GM18519 (cell line): Measurements from ENCODE around the gene ADCY7.

Experiments
- ATAC-seq: cut with Tn5 transposase; IDR thresholded peaks from one replicate; pipeline ENCODE4 v1.9.1; 2021; ENCODE audit warnings: mild to moderate bottlenecking, moderate library complexity; ENCODE audit not compliant: unreplicated experiment, low FRiP score

ADCY7 gene

DNA sequence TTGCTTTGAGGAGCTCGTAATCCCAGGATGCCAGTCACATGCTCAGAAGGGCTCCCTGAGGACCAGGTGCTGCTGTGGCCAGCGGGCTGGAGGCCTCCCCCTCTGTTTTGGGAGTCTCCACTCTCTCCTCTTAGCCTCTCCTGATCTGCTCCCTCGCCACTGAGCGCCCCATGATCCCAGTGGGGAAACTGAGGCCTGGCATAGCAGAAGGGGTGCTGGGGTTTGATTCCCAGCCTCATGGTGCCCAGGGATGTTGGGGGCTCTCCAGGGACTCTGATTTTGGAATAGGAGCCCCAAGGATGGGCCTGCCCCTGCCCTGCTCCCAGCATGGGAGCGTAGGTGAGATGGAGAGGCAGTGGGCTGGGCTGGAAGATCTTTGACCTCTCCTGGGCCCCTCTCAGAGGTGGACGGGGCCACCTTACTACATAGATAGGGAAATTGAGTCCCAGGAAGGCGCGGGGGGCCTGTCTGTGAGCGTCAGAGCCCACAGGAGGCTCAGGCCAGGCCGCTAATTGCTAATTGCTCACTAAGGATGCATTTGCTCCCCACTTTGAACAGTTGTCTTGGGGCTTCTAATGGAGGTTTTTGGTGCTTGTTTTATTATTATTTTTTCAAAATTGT lies 525 bp upstream of the ADCY7 start:
- ATAC-seq = no peak

DNA sequence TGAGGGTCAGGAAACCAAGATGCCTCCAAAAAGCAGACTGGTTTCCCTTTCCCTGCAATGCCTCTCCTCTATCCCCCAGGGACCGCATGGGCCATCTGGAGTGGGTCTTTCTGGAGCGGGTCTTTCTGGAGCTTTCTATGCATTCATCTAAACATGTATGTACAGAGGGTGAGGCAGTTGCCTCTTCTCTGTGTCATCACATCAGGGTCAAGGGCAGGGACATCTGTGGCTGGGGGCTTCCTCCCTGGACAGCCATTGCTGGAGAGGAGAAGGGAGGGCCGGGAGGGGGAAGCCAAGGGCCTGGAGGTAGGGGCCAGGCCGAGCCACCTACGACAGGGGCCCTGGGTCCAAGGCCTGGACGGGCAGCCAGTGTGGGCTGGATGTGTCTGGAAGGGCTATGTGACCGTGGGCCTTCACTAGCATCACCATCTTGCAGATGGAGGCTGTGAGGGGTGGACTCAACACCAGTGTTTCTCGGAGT lies 840 bp downstream of the ADCY7 start:
- no peak for ATAC-seq

DNA sequence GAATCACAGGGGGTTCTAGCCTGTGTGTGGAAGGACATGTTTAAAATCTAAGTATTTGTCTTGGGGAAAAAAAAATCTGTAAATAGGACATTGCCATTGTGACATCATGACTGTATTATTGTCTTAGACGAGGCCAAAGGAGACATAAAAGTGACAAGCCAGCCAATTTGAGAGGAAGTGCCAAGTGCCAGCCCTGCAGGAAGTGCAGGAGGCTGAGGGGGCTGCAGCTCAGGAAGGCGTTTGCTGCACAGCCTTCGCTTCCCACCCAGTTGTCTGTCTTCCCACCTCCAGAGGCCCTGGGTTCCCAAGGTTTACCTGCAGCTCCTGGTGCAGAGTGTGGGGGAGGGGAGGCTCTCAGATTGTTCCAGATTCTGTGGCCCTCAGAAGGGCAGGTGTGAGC lies 1.3 kb downstream of the ADCY7 start:
- ATAC-seq = no peak

DNA sequence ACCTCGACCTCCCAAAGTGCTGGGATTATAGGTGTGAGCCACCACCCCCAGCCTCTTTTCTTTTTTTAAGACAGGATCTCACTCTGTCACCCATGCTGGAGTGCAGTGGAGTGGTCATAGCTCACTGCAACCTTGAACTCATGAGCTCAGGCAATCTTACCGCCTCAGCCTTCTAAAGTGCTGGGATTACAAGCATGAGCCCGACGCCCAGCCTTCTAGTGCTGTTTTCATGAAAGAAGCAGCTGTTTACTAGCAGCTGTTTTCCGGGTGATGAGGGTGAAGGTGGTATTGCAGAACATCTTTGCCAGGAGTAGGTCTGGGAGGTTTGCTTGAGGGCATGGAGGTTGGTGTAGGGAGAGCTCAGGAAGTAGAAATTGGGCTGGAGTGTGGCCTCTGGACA lies 2.0 kb downstream of the ADCY7 start:
- no peak for ATAC-seq

DNA sequence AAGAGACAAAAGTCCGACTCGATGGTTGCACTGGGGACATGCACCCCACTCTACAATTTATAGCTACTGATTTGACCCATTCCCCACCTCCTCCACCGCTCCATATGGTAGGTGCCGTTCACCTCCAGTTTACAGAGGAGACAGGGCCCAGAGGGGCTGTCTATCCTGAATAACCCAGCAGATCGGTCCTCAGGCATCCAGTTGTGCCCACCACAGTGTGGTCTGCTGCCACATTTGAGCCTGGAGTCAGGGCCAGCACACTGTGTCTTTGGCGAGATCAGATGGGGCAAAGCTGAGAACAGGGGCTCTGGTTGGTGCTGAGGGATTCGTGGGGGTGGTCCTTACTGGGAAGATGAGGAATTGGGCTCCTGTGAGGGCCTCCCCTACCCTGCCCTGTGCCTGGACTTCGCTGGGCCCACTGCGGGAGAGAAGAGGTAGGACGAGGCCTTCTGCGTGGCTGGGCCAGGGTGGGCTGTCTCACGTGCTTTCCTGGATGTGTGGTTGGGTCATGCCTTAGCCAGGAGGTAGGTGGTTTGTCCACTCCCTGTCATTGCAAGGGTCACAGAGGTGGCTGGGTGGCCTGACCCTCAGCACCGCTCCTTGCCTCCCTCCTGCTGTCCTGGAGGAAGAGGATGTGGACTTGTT lies 2.8 kb downstream of the ADCY7 start:
- no peak for ATAC-seq

DNA sequence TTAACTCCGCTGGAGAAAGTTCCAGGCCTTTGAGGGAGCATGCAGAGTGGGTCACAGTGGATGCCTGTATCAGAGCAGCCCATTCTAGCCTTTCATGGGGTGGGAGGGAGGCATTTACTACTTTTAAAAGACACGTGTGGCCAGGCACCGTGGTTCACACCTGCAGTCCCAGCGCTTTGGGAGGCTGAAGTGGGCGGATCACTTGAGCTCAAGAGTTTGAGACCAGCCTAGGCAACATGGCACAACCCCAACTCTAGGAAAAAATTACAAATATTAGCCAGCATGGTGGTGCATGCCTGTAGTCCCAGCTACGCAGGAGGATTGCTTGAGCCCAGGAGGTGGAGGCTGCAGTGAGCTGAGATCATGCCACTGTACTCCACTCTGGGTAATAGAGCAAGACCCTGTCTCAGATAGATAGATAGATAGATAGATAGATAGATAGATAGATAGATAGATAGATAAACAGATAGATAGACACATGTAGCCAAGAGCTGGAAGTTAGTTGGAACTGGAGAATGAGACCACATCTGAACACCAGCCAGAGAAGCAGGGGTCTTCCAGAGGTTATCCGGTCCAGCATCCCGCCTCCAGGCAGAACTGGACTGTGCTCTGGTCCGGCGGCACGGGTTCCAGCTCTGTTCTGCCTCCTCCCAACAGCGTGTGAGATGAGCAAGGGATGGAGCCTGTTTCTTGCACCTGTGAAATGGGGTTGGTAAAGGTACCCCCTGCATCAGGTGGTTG lies 3.6 kb downstream of the ADCY7 start:
- ATAC-seq = no peak

DNA sequence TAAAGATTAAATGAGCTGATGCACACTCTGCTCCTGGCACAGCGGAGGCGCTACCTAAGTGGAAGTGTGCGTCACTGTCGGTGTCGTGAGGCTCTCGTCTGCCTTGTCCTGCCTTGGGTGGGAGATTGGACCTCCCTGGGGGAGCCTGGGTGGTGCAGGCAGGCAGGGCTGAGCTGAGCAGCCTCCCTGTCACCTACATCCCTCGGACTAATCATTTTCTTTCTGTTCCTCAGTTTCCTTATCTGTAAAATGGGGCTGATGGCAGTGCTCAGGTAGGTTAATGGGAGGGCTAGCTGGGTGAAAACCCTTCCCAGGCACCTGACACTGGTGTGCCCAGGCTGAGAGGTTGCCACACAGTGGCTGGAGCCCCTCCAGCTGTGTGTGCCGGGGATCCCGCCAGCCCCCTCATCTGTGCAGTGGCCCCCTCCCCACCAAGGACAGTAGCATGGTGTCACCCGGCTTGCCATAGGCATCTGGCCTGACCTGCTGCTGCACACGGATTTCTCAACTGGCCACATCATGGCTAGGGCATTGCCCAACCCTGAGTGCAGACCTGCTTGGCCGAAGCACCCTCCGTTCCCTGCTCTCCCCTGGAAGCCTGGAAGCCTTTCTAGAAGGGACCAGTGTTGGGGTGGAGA lies 4.3 kb downstream of the ADCY7 start:
- ATAC-seq = no peak

DNA sequence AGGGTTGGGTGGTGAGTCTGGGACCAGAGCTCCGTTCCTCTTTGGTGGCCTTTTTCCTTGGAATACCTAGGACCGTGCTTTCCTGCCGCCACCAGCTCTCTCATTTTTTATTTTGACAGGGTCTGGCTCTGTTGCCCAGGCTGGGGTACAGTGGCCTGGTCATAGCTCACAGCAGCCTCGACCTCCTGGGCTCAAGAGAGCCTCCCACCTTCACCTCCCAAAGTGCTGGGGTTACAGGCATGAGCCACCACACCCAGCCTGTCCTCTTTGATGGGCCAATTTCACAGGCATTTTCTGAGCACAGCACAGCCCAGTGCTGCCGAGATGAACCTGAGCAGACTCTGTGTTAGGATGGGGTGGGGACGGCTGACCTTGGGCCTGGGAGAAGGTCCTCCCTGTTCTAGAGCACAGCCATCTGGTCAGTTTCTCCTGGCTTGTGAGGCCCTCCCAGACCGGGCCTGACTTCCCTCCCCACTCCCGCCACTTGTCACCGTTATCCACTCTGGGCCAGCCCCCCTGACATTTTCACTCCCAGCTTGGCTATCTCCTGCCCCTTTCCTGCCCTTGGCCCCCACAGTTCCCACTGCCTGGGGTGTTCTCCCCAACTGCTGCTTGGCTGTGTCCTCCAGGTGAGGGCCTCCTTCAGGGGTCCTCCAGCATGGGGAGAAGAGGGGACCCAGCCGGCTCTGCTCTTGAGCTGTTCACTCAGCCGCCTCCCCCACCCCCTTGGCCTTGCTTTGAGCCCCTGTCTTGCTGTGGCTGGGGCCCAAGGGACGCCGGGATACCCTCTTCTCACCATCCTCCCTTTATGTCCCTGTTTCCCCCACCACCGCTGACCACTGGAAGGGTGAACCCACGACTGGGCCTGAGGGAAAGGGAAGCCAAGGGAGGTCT lies 5.0 kb downstream of the ADCY7 start:
- ATAC-seq = no peak

DNA sequence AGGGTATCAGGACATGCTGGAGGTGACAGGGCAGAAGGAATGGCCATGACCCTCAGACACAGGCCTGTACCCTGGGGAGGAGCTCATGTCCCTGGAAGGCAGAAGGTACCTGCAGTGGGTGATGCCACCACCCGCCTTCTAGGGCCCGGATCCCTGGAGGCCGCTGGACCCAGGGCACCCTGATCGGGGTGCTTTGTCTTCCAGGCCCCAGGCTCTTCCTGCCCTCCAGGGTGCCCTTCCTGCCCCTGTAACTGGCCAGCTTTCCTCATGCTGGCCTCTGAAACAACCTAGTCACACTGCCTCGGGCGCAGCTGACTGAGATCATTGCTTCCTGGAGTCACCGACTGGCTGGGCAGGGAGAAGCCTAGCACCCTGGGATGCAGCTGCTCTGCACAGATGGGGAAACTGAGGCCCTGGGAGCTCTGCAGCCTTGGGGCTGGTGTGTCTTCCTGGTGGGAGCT lies 5.8 kb downstream of the ADCY7 start:
- ATAC-seq = no peak

DNA sequence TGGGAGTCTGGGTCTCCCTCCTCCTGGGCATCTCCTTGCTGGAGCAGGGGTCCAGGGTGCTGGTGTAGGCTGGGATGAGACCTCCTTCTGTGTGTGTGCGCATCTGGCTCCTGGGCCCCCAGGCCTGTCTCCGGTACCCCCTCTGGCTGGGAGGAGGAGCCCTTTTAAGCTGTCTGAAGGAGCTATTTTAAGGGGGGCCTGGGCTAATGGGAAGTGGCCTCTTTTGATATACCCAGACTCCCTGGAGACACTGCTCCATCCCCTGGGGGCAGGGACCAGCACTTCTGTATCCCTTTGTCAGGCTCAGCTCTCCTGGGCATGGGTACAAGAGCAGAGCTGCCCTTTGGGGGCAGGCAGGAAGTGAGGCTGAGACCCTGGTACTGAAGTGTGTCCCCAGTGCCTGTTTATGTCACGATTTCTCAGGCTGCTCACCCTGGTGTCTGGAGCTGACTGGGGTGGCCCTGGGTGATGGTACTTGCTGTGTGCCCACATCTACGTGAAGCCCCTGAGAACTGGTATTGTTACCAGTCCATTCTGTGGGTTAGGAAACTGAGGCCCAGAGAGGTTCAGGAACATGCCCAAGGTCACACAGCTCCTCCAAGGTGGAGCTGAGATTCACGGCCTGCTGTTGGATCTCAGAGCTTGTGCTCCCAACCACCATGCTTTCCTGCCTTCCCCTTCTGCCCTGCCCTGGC lies 6.5 kb downstream of the ADCY7 start:
- ATAC-seq = no peak

DNA sequence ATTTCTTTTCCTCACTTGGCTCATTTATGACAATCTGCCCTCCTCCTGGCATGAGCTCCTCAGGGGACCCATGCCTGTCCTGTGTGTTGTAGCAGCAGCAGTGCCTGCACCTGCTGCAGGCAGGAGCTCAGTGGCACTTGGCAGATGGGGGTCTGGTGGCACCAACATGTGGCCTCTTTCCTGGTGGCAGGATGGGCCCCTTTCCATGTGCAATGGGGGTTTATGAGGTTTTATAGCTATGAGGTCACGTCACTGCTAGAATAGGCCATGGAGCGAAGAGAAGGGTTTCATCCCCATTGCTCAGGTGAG lies 7.0 kb downstream of the ADCY7 start:
- ATAC-seq = no peak

DNA sequence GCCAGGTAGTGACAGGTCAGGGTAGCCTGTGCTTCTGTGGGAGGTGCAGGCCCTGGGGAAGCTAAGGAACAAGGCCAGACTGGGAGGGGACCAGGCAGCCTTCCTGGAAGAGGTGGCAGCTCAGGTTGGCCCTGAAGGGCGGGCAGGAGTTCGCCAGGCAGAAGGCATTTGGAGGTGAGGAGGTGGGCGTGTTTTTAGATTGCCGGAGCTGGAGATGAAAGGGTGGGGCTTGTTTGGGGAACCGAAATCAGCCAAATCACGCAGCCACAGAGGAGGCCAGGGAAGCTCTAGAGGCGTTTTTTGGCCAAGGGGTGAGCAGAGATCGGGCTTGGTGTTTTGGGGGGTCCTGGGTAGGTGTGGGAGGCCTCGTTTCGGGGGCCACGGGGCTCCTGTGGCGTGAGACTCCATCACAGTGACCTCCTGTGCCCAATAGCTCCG lies 7.6 kb downstream of the ADCY7 start:
- no peak for ATAC-seq

DNA sequence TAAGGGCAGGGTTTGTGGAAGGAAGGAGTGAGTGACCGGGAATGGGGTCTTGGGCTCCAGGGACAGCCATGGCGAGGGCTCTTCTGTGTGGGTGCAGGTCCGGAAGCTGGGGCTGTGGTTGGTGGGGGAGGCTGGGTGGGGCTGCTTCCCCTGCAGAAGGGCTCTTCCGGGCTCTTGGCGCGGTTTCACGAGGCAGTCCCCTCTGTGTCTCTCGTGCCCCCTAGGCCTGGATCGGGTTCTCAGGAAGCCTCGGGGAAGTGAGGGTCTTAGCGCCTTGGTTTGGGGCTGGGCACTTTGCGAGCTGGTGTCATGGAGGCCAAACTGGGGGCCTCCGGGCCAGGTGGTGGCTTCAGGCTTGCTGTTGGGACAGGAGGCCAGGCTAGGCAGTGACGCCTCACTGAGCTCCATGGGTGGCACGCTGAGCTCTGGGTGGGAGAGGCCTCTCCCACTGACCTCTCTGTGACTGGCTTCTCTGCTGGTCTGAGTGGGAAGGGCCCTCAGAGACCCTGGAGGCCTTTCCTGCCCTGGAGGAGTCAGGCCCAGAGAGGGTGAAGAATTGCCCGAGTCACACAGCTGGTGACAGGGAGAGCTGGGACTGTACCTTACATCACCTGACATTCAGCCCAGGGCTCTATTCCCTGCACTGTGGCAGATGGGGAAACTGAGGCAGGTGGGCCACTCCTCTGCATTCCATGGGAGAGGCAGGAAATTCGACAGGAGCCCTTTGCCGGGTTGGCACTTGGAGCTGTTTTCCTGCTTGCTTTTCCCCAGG lies 8.2 kb downstream of the ADCY7 start:
- ATAC-seq = no peak

DNA sequence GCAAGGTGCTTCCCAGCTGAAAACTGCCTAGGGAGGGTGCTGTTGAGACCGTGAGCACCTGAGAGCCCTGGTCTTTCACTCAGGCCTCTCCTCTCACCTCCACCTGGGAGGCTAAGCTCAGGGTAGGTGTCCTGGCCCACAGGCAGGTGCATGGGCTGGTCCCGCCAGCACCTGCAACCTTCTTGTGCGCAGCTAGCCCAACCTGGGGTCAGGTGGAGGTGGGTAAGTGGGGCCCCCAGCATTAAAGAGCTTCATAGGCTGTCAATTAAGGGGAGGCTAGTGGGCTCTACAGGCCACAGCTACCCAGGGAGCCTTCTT lies 8.7 kb downstream of the ADCY7 start:
- no peak for ATAC-seq

DNA sequence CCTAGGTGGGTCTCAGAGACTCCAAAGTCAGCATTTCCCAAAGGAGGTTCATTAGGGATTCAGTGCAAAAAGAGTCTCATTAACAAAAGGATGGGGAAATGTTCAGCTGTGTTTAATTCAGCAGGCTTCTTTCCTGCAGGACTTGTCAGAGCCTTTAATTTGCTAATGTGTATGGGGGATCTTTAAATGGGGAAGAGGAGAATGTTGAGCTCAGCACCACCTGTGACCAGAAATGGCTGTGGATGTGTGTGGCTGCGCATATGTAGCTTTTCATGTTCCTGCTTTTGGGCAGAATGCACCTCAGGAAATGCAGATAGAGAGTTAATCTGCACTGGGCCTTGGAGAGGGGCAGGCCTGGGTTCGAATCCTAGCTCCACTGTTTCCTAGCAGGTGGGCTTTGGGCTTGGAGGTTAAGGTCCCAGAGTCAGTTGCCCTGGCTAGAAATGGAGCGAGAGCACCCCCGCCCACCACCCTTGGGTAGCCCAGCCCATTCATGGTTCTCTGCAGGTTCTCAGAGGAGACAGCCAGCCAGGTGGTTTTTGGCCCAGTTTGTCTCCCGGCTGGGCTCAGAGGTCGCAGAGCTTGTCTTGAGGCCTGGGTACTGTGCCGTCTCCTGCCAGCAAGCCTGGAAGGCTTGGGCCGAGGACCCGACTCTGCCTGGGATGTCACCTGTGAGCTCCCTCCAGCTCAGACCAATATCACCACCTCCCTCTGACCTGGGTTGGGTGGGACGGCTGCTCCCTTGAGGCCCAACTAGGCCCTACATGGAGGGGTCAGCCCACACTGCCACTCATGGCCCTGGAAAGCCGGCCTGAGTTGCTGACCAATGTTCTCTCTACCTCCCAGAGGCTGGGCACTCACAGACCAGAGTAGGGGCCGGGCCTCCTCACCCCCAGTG lies 9.3 kb downstream of the ADCY7 start:
- ATAC-seq = no peak

DNA sequence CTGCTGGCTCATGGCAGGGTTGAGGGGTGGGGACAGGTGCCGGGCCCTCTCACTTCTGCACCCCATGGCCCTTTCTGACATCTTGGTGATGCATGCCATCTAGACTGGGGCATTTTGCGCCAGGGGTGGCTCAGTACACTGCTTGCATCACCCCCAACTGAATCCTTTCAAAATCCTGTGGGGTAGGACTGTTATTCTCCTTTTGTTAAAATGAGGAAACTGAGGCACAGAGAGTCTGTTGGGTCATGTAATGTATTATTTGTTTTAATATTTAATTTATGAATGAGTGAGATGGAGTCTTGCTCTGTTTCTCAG lies 9.9 kb downstream of the ADCY7 start:
- no peak for ATAC-seq

DNA sequence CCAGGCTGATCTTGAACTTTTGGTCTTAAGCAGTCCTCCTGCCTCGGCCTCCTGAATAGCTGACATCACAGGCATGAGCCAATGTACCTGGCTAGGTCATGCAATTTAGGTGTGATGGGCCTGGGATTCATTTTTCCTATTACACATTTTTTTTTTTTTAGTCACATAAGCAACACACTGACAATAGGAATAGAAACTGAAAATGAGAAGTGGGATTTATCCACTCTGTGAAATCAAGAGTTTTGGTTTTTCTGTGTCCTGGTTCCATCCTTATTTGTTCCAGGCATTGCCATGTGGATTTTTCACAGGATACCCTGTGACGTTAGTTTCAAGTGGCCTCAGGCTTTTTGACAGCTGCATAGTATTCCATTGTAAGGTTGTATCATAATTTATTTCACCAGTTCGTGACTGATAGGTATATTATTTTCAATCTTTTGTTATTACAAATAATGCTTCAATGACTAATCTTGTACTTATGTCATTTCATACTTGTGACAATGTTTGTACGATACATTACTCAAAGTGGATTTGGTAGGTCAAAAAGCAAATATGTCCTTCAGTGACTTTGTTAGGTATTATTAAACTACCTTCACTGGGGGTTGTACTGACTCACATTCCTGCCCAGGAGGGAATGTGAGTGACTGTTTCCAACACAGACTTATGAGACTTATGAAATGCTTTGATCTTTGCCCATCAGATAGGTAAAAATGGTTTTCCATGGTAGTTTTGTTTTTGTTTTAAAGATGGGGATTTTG lies 10.6 kb downstream of the ADCY7 start:
- no peak for ATAC-seq

DNA sequence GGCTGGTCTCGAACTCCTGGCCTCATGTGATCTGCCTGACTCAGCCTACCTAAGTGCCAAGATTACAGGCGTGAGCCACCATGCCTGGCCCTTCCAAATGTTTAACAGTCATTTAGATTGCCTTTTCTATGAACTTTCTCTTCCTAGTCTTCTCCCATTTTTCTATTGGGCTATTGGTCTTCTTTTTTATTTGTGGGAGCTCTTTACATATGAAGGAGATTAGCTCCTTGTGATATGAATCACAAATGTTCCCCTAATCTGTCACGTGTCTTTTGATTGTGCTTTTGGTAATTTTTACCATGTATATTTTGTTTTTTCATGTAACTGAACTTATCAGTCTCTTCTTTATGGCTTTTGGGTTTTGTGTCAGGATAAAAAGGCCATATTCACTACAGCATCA lies 11.9 kb downstream of the ADCY7 start:
- ATAC-seq = no peak
